GM12878 (cell line): ENCODE measurements around the gene MANEAL.

Experiments used
- EZH2 ChIP-seq: IDR thresholded peaks from 2 replicates; pipeline ENCODE4 v1.6.1; 2012; ENCODE audit warnings: low read depth, mild to moderate bottlenecking, control low read depth, inconsistent platforms, low read length, borderline replicate concordance; ENCODE audit not compliant: control insufficient read depth
- MTA3 ChIP-seq: IDR thresholded peaks from 2 replicates; pipeline ENCODE4 v1.6.1; 2012; ENCODE audit warnings: low read length, inconsistent platforms, borderline replicate concordance
- POLR2A ChIP-seq: IDR thresholded peaks from 2 replicates; pipeline ENCODE4 v1.6.1; 2011; ENCODE audit warnings: low read depth, mild to moderate bottlenecking, low read length
- TF ChIP-seq, protein P1 (sequence below): IDR thresholded peaks from 2 replicates; pipeline ENCODE4 v1.6.1; 2012; ENCODE audit warnings: mild to moderate bottlenecking, low read depth, low read length
- TF ChIP-seq, protein P2 (sequence below): IDR thresholded peaks from 2 replicates; pipeline ENCODE4 v1.6.1; 2012; ENCODE audit warnings: low read depth, low read length, improper control_type of control experiment

DNA sequence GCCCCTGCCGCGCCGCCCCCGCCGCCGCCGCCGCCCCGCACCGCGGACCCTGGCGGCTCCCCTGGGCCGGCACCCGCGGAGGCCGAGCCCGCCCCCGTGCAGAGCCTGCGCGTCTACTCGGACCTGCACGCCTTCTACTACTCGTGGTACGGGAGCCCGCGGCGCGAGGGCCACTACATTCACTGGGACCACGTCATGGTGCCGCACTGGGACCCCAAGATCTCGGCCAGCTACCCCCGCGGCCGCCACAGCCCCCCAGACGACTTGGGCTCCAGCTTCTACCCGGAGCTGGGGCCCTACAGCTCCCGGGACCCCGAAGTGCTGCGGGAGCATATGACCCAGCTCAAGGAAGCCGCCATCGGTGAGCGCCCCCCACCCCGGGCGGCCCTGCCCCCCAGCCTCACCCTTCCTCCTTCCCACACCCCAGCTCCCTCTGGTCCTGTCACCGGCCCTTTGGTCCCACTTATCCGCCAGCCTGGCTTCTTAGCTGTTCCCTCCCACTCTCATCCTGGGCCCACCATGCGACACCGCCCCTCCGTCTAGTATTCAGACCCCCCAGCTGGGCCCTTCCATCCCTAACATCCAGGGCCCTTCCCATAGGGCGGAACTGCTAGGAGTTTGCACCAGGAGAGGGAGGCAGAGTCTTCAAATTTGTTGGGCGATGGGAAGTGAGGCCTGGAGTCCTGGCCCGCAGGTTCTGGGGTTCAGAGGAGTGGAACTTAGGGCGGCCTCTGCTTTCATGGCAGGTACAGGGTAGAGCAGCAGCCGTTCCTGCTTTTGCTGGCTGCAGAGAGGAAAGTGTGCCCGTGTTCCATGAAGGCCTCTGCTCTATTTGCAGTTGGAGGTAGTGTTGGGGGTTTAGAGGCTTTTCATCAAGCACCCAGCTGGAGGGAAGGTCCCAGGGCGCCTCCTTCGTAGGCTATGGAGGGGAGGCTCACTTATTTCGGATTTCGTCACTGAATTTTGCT is 1.0 kb downstream of the MANEAL start:
- no peak for TF ChIP-seq EZH2
- TF ChIP-seq, protein P1, sequence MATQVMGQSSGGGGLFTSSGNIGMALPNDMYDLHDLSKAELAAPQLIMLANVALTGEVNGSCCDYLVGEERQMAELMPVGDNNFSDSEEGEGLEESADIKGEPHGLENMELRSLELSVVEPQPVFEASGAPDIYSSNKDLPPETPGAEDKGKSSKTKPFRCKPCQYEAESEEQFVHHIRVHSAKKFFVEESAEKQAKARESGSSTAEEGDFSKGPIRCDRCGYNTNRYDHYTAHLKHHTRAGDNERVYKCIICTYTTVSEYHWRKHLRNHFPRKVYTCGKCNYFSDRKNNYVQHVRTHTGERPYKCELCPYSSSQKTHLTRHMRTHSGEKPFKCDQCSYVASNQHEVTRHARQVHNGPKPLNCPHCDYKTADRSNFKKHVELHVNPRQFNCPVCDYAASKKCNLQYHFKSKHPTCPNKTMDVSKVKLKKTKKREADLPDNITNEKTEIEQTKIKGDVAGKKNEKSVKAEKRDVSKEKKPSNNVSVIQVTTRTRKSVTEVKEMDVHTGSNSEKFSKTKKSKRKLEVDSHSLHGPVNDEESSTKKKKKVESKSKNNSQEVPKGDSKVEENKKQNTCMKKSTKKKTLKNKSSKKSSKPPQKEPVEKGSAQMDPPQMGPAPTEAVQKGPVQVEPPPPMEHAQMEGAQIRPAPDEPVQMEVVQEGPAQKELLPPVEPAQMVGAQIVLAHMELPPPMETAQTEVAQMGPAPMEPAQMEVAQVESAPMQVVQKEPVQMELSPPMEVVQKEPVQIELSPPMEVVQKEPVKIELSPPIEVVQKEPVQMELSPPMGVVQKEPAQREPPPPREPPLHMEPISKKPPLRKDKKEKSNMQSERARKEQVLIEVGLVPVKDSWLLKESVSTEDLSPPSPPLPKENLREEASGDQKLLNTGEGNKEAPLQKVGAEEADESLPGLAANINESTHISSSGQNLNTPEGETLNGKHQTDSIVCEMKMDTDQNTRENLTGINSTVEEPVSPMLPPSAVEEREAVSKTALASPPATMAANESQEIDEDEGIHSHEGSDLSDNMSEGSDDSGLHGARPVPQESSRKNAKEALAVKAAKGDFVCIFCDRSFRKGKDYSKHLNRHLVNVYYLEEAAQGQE = no peak
- no peak for TF ChIP-seq MTA3
- TF ChIP-seq, protein P2, sequence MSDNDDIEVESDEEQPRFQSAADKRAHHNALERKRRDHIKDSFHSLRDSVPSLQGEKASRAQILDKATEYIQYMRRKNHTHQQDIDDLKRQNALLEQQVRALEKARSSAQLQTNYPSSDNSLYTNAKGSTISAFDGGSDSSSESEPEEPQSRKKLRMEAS = no peak
- TF ChIP-seq POLR2A = no peak
